Neural cell (in vitro differentiated cells): Measurements from ENCODE around the gene IL21R. TPM values are rescaled to one million over a fixed set of nuclear protein-coding genes. Genes with fewer than 3 reads are reported as not detected.

ENCODE experiments used
- H2AFZ ChIP-seq: fragments of 200-600, 300-800 bp; sonication (generic), shearing (Covaris generic); 2 replicates; pipeline ENCODE4 v1.6.0; 2014; ENCODE audit warnings: low read depth, mild to moderate bottlenecking, antibody characterized with exemption, low read length, moderate library complexity
- H3F3A ChIP-seq: fragments of 200-600 bp; shearing (Covaris generic); 2 replicates; pipeline ENCODE4 v1.6.1; 2016; ENCODE audit warnings: mild to moderate bottlenecking, moderate library complexity, mixed read lengths, antibody characterized with exemption, low read length; ENCODE audit not compliant: insufficient read depth, poor library complexity, severe bottlenecking
- H3K27ac ChIP-seq: fragments of 200-600, 300-800 bp; sonication (generic), shearing (Covaris generic); 2 replicates; pipeline ENCODE4 v1.5.1; 2014; ENCODE audit warnings: mild to moderate bottlenecking, low read length, moderate library complexity
- H3K27me3 ChIP-seq: fragments of 300-800, 200-600 bp; sonication (generic), shearing (Covaris generic); 2 replicates; pipeline ENCODE4 v1.6.0; 2014; ENCODE audit warnings: mild to moderate bottlenecking, low read depth, low read length, moderate library complexity; ENCODE audit not compliant: insufficient read depth
- H3K36me3 ChIP-seq: fragments of 300-800, 200-600 bp; sonication (generic), shearing (Covaris generic); 2 replicates; pipeline ENCODE4 v1.5.1; 2014; ENCODE audit warnings: mild to moderate bottlenecking, antibody characterized with exemption, low read length, moderate library complexity; ENCODE audit not compliant: insufficient read depth
- H3K4me2 ChIP-seq: fragments of 300-800, 200-600 bp; sonication (generic), shearing (Covaris generic); 2 replicates; pipeline ENCODE4 v1.6.0; 2014; ENCODE audit warnings: mild to moderate bottlenecking, low read length
- H3K4me3 ChIP-seq: fragments of 300-800, 200-600 bp; sonication (generic), shearing (Covaris generic); 2 replicates; pipeline ENCODE4 v1.5.1; 2014; ENCODE audit warnings: mild to moderate bottlenecking, low read length, moderate library complexity
- H3K79me2 ChIP-seq: fragments of 200-600 bp; shearing (Covaris generic); replicated peaks from 2 replicates; pipeline ENCODE4 v1.6.0; 2014; ENCODE audit warnings: mild to moderate bottlenecking, low read length, moderate library complexity; ENCODE audit not compliant: insufficient read depth
- H3K9ac ChIP-seq: fragments of 300-800, 200-600 bp; sonication (generic), shearing (Covaris generic); 2 replicates; pipeline ENCODE4 v1.6.1; 2016; ENCODE audit warnings: mild to moderate bottlenecking, low read length, mixed read lengths
- H3K9me2 ChIP-seq: fragments of 200-600 bp; shearing (Covaris generic); 2 replicates; pipeline ENCODE4 v1.6.1; 2016; ENCODE audit warnings: mild to moderate bottlenecking, low read length, mixed read lengths; ENCODE audit not compliant: insufficient read depth
- H3K9me3 ChIP-seq: fragments of 200-600, 300-800 bp; sonication (generic), shearing (Covaris generic); 2 replicates; pipeline ENCODE4 v1.6.1; 2016; ENCODE audit warnings: mild to moderate bottlenecking, mixed run types, low read length, moderate library complexity, mixed read lengths
- H4K20me1 ChIP-seq: fragments of 200-600 bp; shearing (Covaris generic); 2 replicates; pipeline ENCODE4 v1.6.1; 2016; ENCODE audit warnings: mild to moderate bottlenecking, mixed run types; ENCODE audit not compliant: insufficient read depth
- CTCF ChIP-seq: fragments of 450-650 bp; IDR thresholded peaks from 2 replicates; pipeline ENCODE4 v1.5.1; 2014; ENCODE audit warnings: antibody characterized with exemption, mild to moderate bottlenecking, moderate library complexity; ENCODE audit not compliant: poor library complexity, severe bottlenecking
- EP300 ChIP-seq: fragments of 450-650 bp; conservative IDR thresholded peaks from 2 replicates; pipeline ENCODE4 v1.6.1; 2014; ENCODE audit warnings: antibody characterized with exemption, mild to moderate bottlenecking, moderate library complexity; ENCODE audit not compliant: poor library complexity, severe bottlenecking
- EZH2 ChIP-seq: fragments of 200-600, 300-800 bp; shearing (Covaris generic), sonication (generic); IDR thresholded peaks from 2 replicates; pipeline ENCODE4 v1.6.1; 2014; ENCODE audit warnings: antibody characterized with exemption, low read length, borderline replicate concordance, mild to moderate bottlenecking; ENCODE audit not compliant: insufficient read depth, poor library complexity, severe bottlenecking
- MXI1 ChIP-seq: fragments of 450-650 bp; conservative IDR thresholded peaks from 2 replicates; pipeline ENCODE4 v1.6.1; 2014; ENCODE audit warnings: antibody characterized with exemption, mild to moderate bottlenecking; ENCODE audit not compliant: poor library complexity, severe bottlenecking
- POLR2AphosphoS5 ChIP-seq: IDR thresholded peaks from 2 replicates; pipeline ENCODE4 v1.6.1; 2012
- RAD21 ChIP-seq: fragments of 450-650 bp; conservative IDR thresholded peaks from 2 replicates; pipeline ENCODE4 v1.6.1; 2014; ENCODE audit warnings: antibody characterized with exemption, mild to moderate bottlenecking, moderate library complexity
- REST ChIP-seq: IDR thresholded peaks from 2 replicates; pipeline ENCODE4 v1.6.1; 2012; ENCODE audit warnings: borderline replicate concordance
- SMC3 ChIP-seq: fragments of 450-650 bp; conservative IDR thresholded peaks from 2 replicates; pipeline ENCODE4 v1.6.1; 2014; ENCODE audit warnings: antibody characterized with exemption, mild to moderate bottlenecking, moderate library complexity; ENCODE audit not compliant: poor library complexity
- polyA plus RNA-seq: library from polyadenylated mRNA; depleted of rRNA; stranded (reverse); fragments of >200 nt; gene quantifications from 2 replicates; pipeline ENCODE4 v1.2.3, GENCODE V29; 2014

Gene IL21R
- polyA plus RNA-seq, 1 donor from 2014 or later: not detected

GRCh38 chr16:27390151-27390550, 11.8 kb upstream of the IL21R start:
- peaks cover 9% of the 10 kb centered on the region for H3K9me3 ChIP-seq
- no peak overlapping the region for H2AFZ ChIP-seq
- H3K9ac ChIP-seq: no peak overlapping the region
- no peaks in the 10 kb centered on the region for H3K79me2 ChIP-seq
- no peaks in the 10 kb centered on the region for H3F3A ChIP-seq
- TF ChIP-seq POLR2AphosphoS5: no peak
- no peak for TF ChIP-seq CTCF
- TF ChIP-seq SMC3: no peak
- no peak for TF ChIP-seq RAD21
- TF ChIP-seq REST: no peak
- no peak for TF ChIP-seq MXI1
- no peak for TF ChIP-seq EZH2
- no peak for TF ChIP-seq EP300
- H3K27ac ChIP-seq: no peak overlapping the region
- H3K4me2 ChIP-seq: no peak overlapping the region
- no peaks in the 10 kb centered on the region for H3K36me3 ChIP-seq
- H4K20me1 ChIP-seq: no peaks in the 10 kb centered on the region
- H3K4me3 ChIP-seq: no peak overlapping the region
- H3K9me2 ChIP-seq: no peaks in the 10 kb centered on the region
- H3K27me3 ChIP-seq: no peaks in the 10 kb centered on the region

GRCh38 chr16:27392671-27393070, 9.3 kb upstream of the IL21R start:
- no peaks in the 10 kb centered on the region for H3K36me3 ChIP-seq
- H3K9ac ChIP-seq: no peak overlapping the region
- no peak overlapping the region for H3K4me2 ChIP-seq
- peaks cover 9% of the 10 kb centered on the region for H3K9me3 ChIP-seq
- no peaks in the 10 kb centered on the region for H3K9me2 ChIP-seq
- H2AFZ ChIP-seq: no peak overlapping the region
- H3K27me3 ChIP-seq: no peaks in the 10 kb centered on the region
- H4K20me1 ChIP-seq: no peaks in the 10 kb centered on the region
- no peaks in the 10 kb centered on the region for H3F3A ChIP-seq
- H3K4me3 ChIP-seq: no peak overlapping the region
- H3K27ac ChIP-seq: no peak overlapping the region
- no peaks in the 10 kb centered on the region for H3K79me2 ChIP-seq
- TF ChIP-seq SMC3: no peak
- TF ChIP-seq RAD21: no peak
- no peak for TF ChIP-seq REST
- no peak for TF ChIP-seq EP300
